ENCODE data around the gene RELL2. TPM values are rescaled to one million over a fixed set of nuclear protein-coding genes. Genes with fewer than 3 reads are reported as not detected.
A peak's percentile ranks its signal among the peaks of the same experiment; 100 is the strongest.

RELL2 gene
- total RNA-seq, 1 experiment from 2014 or later = 8.7 TPM

- TF ChIP-seq MAX (IDR thresholded peaks at IDR 0.05) (no peak), POLR2A (IDR thresholded peaks at IDR 0.05; ENCODE audit: borderline replicate concordance, extremely low read depth, insufficient read depth, insufficient read length) (no peak), ELF1 (IDR thresholded peaks at IDR 0.05; ENCODE audit: borderline replicate concordance, low read depth) (no peak)
These were observed 44.5 kb downstream of the RELL2 start (continued) for GRCh38 chr5:141681295-141681694.

- ChIA-PET CTCF (interaction anchor here (0.7 to 1.4 kb wide), 4 partner anchors 10 to 161 kb away, joined by 4 to 6 read pairs (median 5); no protein-coding TSS in a partner anchor), RAD21 (ENCODE audit: low non-redundant PET in 1 of 2, low total read pairs in 2 of 2, uncharacterized antibody in 2 of 2, unreplicated experiment in 2 of 2) (interaction anchor here in 1 of 2 experiments (0.6 kb wide), 1 partner anchor 90 kb away, joined by 3 read pairs; no protein-coding TSS in a partner anchor), POLR2A (interaction anchor here (0.6 to 2.0 kb wide), 4 partner anchors 10 to 1744 kb away, joined by 3 to 10 read pairs (median 7); partner anchors contain the start of genes PCDH1 and RELL2)
- H3K4me2 ChIP-seq (ENCODE audit: low read length) = peak within 1 kb of the TSS; percentile 85
- H3K4me3 ChIP-seq (replicated peaks in 1 of 2; ENCODE audit: low read depth in 1 of 2, low read length in 2 of 2) = peak within 1 kb of the TSS; percentile 56 to 61
- DNase-seq (ENCODE audit: low read depth, low spot score) = peak; percentile 40
- H3K27ac ChIP-seq (ENCODE audit: low read depth, low read length) = peak within 1 kb of the TSS; percentile 66
- H3K9me3 ChIP-seq (ENCODE audit: control insufficient read depth in 1 of 2, insufficient read depth in 1 of 2, low read depth in 1 of 2, low read length in 2 of 2) = no peaks in the 10 kb centered on the region
- H3K79me2 ChIP-seq (ENCODE audit: insufficient read depth, low read length) = no peaks in the 10 kb centered on the region; the same call in 1 of the 2 replicates
- H3K4me1 ChIP-seq (ENCODE audit: control insufficient read depth in 1 of 2, insufficient read depth in 2 of 2, low read length in 2 of 2) = peaks cover 18 to 30% of the 10 kb centered on the region in 2 experiments
- intact Hi-C loops (cut with micrococcal nuclease) = no loop called here
- no TSS peak for BruUV-seq (replicated peaks)
- no peaks in the 10 kb centered on the region for H4K20me1 ChIP-seq (ENCODE audit: insufficient read depth)
- H3K9ac ChIP-seq (ENCODE audit: low read length) = peak within 1 kb of the TSS; percentile 66
- H2AFZ ChIP-seq (ENCODE audit: low read depth, low read length, poor library complexity, severe bottlenecking) = no peak within 1 kb of the TSS
- H3K27me3 ChIP-seq (ENCODE audit: insufficient read depth, low read length) = no peaks in the 10 kb centered on the region
- ATAC-seq = peak; percentile 86
- no peaks in the 10 kb centered on the region for H3K36me3 ChIP-seq (ENCODE audit: control insufficient read depth in 1 of 2, insufficient read depth in 2 of 2, low read length in 2 of 2)
- no peaks in the 10 kb centered on the region for H3K9me2 ChIP-seq (ENCODE audit: insufficient read depth)
- TF ChIP-seq TCF7L2 (IDR thresholded peaks at IDR 0.05; ENCODE audit: borderline replicate concordance, extremely low read depth, insufficient read depth, insufficient read length) = peak; percentile 21
- no peak for TF ChIP-seq EZH2phosphoT487 (IDR thresholded peaks at IDR 0.05; ENCODE audit: borderline replicate concordance)
- TF ChIP-seq SIN3A (IDR thresholded peaks at IDR 0.05; ENCODE audit: low read depth) = no peak
- TF ChIP-seq POLR2AphosphoS5 (IDR thresholded peaks at IDR 0.05; ENCODE audit: low read depth, low read length) = peak; percentile 55
- no peak; the same call in 1 of the 2 replicates for TF ChIP-seq CEBPB (IDR thresholded peaks at IDR 0.05; ENCODE audit: low read depth)
- TF ChIP-seq FOSL1 (IDR thresholded peaks at IDR 0.05; ENCODE audit: low read depth) = no peak; the same call in 1 of the 2 replicates
- TF ChIP-seq ATF3 (IDR thresholded peaks at IDR 0.05) = no peak
- TF ChIP-seq SP1 (IDR thresholded peaks at IDR 0.05; ENCODE audit: low read depth) = no peak; the same call in 1 of the 2 replicates
- peak; percentile 74 for TF ChIP-seq EGR1 (IDR thresholded peaks at IDR 0.05; ENCODE audit: low read depth)
- peak; percentile 89 for TF ChIP-seq MAX (IDR thresholded peaks at IDR 0.05)
- peak; percentile 56 for TF ChIP-seq YY1 (IDR thresholded peaks at IDR 0.05; ENCODE audit: extremely low read depth, insufficient replicate concordance, low read depth, low read length)
- no peak for TF ChIP-seq ELF1 (IDR thresholded peaks at IDR 0.05; ENCODE audit: borderline replicate concordance, low read depth)
- TF ChIP-seq ZNF274 (IDR thresholded peaks at IDR 0.05; ENCODE audit: low read depth, low read length) = no peak
- no peak for TF ChIP-seq CBX3 (IDR thresholded peaks at IDR 0.05; ENCODE audit: low read depth)
- TF ChIP-seq SRF (IDR thresholded peaks at IDR 0.05; ENCODE audit: low read depth) = no peak
- no peak for TF ChIP-seq RAD21 (IDR thresholded peaks at IDR 0.05; ENCODE audit: low read depth)
- peak; percentile 78 for TF ChIP-seq ZFX (IDR thresholded peaks at IDR 0.05)
- no peak for TF ChIP-seq CTCF (IDR thresholded peaks at IDR 0.05 in 2 of 3, conservative IDR thresholded peaks at IDR 0.05 in 1 of 3; ENCODE audit: borderline replicate concordance in 1 of 3, insufficient read depth in 1 of 3, low read depth in 2 of 3, low read length in 2 of 3)
These were observed 45.2 kb downstream of the RELL2 start, which contains the start of gene ARAP3 for GRCh38 chr5:141681695-141682641. TSS of gene ARAP3 (minus strand) at chr5:141682230. CDS start at chr5:141680486, 1,744 bp downstream.

Measured in HCT116 (cell line).